HG02840 (cell line): Measurements from ENCODE around the gene TDRD3.

Experiments
- ATAC-seq: cut with Tn5 transposase; IDR thresholded peaks from one replicate; pipeline ENCODE4 v1.9.1; 2021; ENCODE audit warnings: mild to moderate bottlenecking, moderate library complexity, moderate number of reproducible peaks; ENCODE audit not compliant: unreplicated experiment, low FRiP score

TDRD3 gene

GRCh38 chr13:60620611-60621395 lies 223.8 kb downstream of the TDRD3 start:
- ATAC-seq = no peak

- ATAC-seq = no peak
These were observed 226.1 kb downstream of the TDRD3 start for GRCh38 chr13:60623151-60623550.
